HG03439 (cell line): ENCODE results near the gene CNIH4.
"Not testable (repeated sequence)": the region's sequence is repeated elsewhere in the genome, so short reads cannot be mapped to it uniquely, and the experiment has no call there.

Experiments used
- ATAC-seq: cut with Tn5 transposase; IDR thresholded peaks from one replicate; pipeline ENCODE4 v1.9.1; 2021; ENCODE audit warnings: mild to moderate bottlenecking, moderate library complexity; ENCODE audit not compliant: unreplicated experiment

The CNIH4 gene

GRCh38 chr1:224393294-224393693, 36.6 kb downstream of the CNIH4 start:
- ATAC-seq, result no peak

GRCh38 chr1:224399887-224400286, 43.2 kb downstream of the CNIH4 start:
- no peak for ATAC-seq

DNA sequence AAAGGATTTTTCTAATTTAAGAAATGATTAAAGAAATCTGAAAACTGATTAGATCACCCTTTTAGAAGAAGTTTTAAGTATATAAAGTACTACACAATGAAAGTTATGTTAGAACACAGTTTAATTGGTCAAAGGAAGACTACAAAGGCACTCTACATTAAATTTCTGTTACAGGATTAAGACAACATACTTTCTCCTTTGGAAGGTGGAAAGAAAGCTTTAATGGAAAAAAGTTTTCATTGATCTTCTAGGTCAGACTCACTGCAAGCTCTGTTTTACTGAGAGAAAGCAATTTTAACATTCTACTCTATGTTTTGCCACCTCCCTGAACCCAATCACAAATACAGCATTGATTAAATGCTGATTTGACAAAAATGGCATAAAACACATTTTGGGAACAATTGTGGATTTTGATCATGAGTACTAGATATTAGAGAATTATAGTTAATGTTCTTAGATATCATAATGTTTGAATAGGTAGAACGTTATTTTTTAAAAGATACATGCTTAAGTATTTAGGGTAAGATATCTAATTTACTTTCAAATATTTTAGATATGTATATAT, 45.9 kb downstream of the CNIH4 start:
- no peak for ATAC-seq

- ATAC-seq, result no peak
These were observed 48.4 kb downstream of the CNIH4 start for GRCh38 chr1:224404916-224405603.

- ATAC-seq, result no peak
These were observed 48.9 kb downstream of the CNIH4 start for GRCh38 chr1:224405604-224405970.

DNA sequence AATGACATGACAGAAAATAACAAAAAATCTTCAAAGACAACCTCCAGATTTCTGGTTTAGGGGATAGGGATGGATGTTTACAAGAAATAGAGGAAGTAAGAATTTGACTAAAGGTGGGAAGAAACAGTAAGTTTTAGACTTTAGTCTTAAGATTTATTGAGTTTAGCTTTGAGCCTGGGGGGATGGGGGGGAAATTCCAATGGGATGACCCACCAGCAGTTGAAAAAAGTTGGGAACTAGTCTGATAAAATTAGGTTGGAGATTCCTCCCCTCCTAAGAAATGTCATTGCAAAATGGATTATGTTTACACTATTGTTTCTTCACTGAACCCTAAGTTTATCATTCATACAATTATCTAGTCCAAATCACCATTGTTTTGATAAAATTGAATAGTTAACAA, 49.5 kb downstream of the CNIH4 start:
- no peak for ATAC-seq

- no peak for ATAC-seq
These were observed 51.1 kb downstream of the CNIH4 start for GRCh38 chr1:224407571-224408293.

GRCh38 chr1:224408294-224408590, 51.6 kb downstream of the CNIH4 start:
- ATAC-seq, result no peak

GRCh38 chr1:224411766-224412165, 55.1 kb downstream of the CNIH4 start:
- no peak for ATAC-seq

- ATAC-seq, result no peak
These were observed 63.4 kb downstream of the CNIH4 start for GRCh38 chr1:224420106-224420505.

DNA sequence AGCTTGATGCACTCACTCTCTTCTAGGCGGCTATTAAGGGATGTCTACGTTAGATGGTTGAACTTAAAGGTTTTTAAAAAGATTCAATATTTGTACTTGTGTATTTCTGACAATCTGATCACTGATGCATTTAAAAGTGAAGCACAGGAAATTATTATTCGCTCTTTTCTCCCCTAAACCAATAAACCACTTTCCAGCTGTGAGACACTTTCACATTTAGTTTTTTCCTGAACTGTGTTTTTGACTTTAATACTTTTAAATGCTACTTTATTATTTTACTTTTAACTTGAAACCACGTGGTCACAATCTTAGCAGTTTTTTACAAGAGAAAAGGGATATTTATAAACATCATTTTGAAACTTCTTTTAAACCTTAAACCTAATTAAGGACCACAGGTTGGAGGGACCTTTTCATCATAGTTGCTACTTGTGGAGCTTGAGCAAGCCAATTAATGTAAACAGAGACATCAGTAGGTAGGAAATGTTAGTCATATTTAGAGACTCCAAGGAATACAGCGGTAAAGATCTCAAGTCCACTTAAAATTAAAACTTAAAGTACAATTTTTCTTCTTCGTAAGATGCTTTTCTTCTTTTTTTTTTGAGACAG, 68.7 kb downstream of the CNIH4 start:
- ATAC-seq, result no peak

GRCh38 chr1:224426869-224427268, 70.2 kb downstream of the CNIH4 start:
- not testable (repeated sequence) for ATAC-seq

GRCh38 chr1:224427346-224427745, 70.7 kb downstream of the CNIH4 start:
- no peak for ATAC-seq

- ATAC-seq, result not testable (repeated sequence)
These were observed 72.0 kb downstream of the CNIH4 start for GRCh38 chr1:224428713-224429112.
